ENCODE data around the gene TEAD1. TPM values are rescaled to one million over a fixed set of nuclear protein-coding genes. Genes with fewer than 3 reads are reported as not detected.

Gene TEAD1
- total RNA-seq, 6 donors from 2014 or later: 53.5 to 141 (median 80.2) TPM

GRCh38 chr11:12943311-12943710, 269.1 kb downstream of the TEAD1 start:
- no peaks in the 10 kb centered on the region for H3K4me1 ChIP-seq
- peaks cover 0 to 42% (median 13%) of the 10 kb centered on the region in 4 donors for H3K36me3 ChIP-seq
- H3K27ac ChIP-seq: no peak overlapping the region
- no peak overlapping the region for H3K4me3 ChIP-seq
- TF ChIP-seq POLR2AphosphoS5 (IDR thresholded peaks at IDR 0.05) (no peak), POLR2A (IDR thresholded peaks at IDR 0.05) (no peak), CTCF (IDR thresholded peaks at IDR 0.05) (no peak), EP300 (IDR thresholded peaks at IDR 0.05) (no peak)
- ATAC-seq (ENCODE audit: low FRiP score in 2 of 2): no peak
- no peaks in the 10 kb centered on the region for H3K9me3 ChIP-seq
- no peak for DNase-seq
- H3K27me3 ChIP-seq: no peaks in the 10 kb centered on the region
- 92 to 96% methylated on average over 5 of the region's 5 CpGs for WGBS, 2 donors

- Histone ChIP-seq H3K4me1 (no peaks in the 10 kb centered on the region), H3K27me3 (no peaks in the 10 kb centered on the region), H3K27ac (no peak overlapping the region), H3K36me3 (peaks cover 0 to 26% (median 4%) of the 10 kb centered on the region in 4 donors), H3K9me3 (no peaks in the 10 kb centered on the region), H3K4me3 (no peak overlapping the region)
- WGBS, 2 donors: 84 to 94% methylated on average over 3 of the region's 3 CpGs
- no peak for TF ChIP-seq EP300 (IDR thresholded peaks at IDR 0.05)
- TF ChIP-seq POLR2AphosphoS5 (IDR thresholded peaks at IDR 0.05): no peak
- no peak for TF ChIP-seq CTCF (IDR thresholded peaks at IDR 0.05)
- no peak for TF ChIP-seq POLR2A (IDR thresholded peaks at IDR 0.05)
- ATAC-seq (ENCODE audit: low FRiP score in 2 of 2): no peak
- DNase-seq: no peak
Observed at GRCh38 chr11:12944889-12945288, 270.7 kb downstream of the TEAD1 start.

- Histone ChIP-seq H3K27me3 (no peaks in the 10 kb centered on the region), H3K9me3 (peaks cover 0 to 14% (median 5%) of the 10 kb centered on the region in 4 donors), H3K36me3 (no peaks in the 10 kb centered on the region), H3K4me1 (no peaks in the 10 kb centered on the region), H3K4me3 (no peak overlapping the region), H3K27ac (no peak overlapping the region)
- TF ChIP-seq EP300 (IDR thresholded peaks at IDR 0.05) (no peak), POLR2AphosphoS5 (IDR thresholded peaks at IDR 0.05) (no peak), CTCF (IDR thresholded peaks at IDR 0.05) (no peak), POLR2A (IDR thresholded peaks at IDR 0.05) (no peak)
- DNase-seq (no peak), ATAC-seq (ENCODE audit: low FRiP score in 2 of 2) (no peak)
- WGBS, 2 donors: 72 to 76% methylated on average over 1 of the region's 1 CpG
Observed at GRCh38 chr11:12949453-12949852, 275.2 kb downstream of the TEAD1 start.

GRCh38 chr11:12950670-12951069, 276.4 kb downstream of the TEAD1 start:
- no peaks in the 10 kb centered on the region for H3K27me3 ChIP-seq
- no peak overlapping the region for H3K4me3 ChIP-seq
- TF ChIP-seq EP300 (IDR thresholded peaks at IDR 0.05): no peak
- no peak for TF ChIP-seq POLR2AphosphoS5 (IDR thresholded peaks at IDR 0.05)
- TF ChIP-seq POLR2A (IDR thresholded peaks at IDR 0.05): no peak
- no peak for TF ChIP-seq CTCF (IDR thresholded peaks at IDR 0.05)
- peaks cover 0 to 14% (median 5%) of the 10 kb centered on the region in 4 donors for H3K9me3 ChIP-seq
- no peaks in the 10 kb centered on the region for H3K4me1 ChIP-seq
- DNase-seq (no peak), ATAC-seq (ENCODE audit: low FRiP score in 2 of 2) (no peak)
- H3K27ac ChIP-seq: no peak overlapping the region
- WGBS, 2 donors: 84 to 100% methylated on average over 1 of the region's 1 CpG
- no peaks in the 10 kb centered on the region for H3K36me3 ChIP-seq

- H3K36me3 ChIP-seq: no peaks in the 10 kb centered on the region
- H3K4me3 ChIP-seq: no peak overlapping the region
- H3K9me3 ChIP-seq: peaks cover 0 to 14% (median 5%) of the 10 kb centered on the region in 4 donors
- DNase-seq (no peak), ATAC-seq (ENCODE audit: low FRiP score in 2 of 2) (no peak)
- WGBS, 2 donors: 93 to 100% methylated on average over 1 of the region's 1 CpG
- H3K27me3 ChIP-seq: no peaks in the 10 kb centered on the region
- no peak overlapping the region for H3K27ac ChIP-seq
- TF ChIP-seq CTCF (IDR thresholded peaks at IDR 0.05): no peak
- TF ChIP-seq POLR2AphosphoS5 (IDR thresholded peaks at IDR 0.05): no peak
- no peak for TF ChIP-seq POLR2A (IDR thresholded peaks at IDR 0.05)
- no peak for TF ChIP-seq EP300 (IDR thresholded peaks at IDR 0.05)
- H3K4me1 ChIP-seq: no peaks in the 10 kb centered on the region
Observed at GRCh38 chr11:12951376-12951775, 277.2 kb downstream of the TEAD1 start.
